HuH-7.5 (cell line): ENCODE results near the gene GOLGA7B.
"Not testable (repeated sequence)": the region's sequence is repeated elsewhere in the genome, so short reads cannot be mapped to it uniquely, and the experiment has no call there.

Source experiments
- DNase-seq: peaks from one replicate; pipeline ENCODE4 v3.0.0; 2011; ENCODE audit warnings: low spot score

GOLGA7B gene

DNA sequence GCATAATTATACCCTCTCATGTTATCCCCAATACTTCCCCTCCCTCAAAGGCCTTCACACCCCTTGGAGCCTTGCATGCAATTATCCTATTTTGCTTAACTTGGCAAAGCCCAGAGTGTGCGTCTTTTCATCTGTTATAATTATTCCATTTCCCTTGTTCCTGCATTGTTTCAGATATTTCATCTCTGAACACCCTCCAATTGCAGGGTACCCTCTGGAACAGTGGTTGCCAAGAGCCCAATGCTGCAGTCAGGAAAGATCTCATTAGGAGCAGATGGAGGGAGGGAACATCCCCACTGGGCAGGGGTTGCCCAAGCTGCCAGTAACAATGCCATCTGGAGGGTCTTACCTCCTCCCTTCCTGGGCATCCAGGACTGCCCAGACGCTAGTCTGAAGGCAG lies 18.4 kb upstream of the GOLGA7B start:
- DNase-seq: no peak

DNA sequence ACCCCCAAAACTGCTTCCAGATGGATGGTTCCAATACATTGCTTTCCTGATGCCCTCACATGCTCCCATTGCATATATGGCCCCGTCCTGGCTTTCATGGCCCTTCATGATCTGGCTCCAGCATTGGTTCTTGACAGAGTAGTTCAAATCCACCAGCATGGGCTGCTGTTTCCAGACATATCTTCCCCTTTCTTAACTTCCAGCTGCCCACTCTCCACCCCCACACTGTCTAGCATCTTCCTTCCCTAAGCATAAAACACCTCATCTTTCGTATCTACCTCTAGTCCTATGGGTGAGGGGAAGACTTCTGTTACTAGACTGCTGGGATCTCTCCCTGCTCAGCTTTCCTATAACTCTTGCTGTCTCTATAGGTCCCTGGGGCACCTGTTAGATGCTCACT lies 13.2 kb upstream of the GOLGA7B start:
- no peak for DNase-seq

DNA sequence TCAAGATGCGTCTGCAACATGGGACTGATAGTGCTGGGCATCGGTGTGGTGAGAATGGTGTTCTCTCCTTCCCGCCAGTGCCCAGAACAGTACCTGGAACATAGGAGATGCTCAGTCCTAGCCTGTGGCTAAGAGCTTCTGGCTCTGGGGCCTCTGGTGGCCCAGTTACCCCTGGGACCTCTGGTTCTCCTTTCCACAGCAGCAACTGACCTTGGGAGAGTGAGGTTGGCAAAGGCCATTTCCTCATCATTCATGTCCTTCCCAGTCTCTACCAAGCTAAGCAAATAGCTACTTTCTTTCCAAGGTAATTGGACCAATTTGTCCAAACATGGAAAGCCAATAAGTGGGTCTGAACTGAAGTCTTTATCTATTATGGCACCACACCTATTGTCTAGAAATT lies 11.6 kb upstream of the GOLGA7B start:
- no peak for DNase-seq

DNA sequence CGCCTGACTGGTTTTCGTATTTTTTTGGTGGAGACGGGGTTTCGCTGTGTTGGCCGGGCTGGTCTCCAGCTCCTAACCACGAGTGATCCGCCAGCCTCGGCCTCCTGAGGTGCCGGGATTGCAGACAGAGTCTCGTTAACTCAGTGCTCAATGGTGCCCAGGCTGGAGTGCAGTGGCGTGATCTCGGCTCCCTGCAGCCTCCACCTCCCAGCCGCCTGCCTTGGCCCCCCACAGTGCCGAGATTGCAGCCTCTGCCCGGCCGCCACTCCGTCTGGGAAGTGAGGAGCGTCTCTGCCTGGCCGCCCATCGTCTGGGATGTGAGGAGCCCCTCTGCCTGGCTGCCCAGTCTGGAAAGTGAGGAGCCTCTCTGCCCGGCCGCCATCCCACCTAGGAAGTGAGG lies 8.5 kb upstream of the GOLGA7B start:
- DNase-seq: not testable (repeated sequence)

DNA sequence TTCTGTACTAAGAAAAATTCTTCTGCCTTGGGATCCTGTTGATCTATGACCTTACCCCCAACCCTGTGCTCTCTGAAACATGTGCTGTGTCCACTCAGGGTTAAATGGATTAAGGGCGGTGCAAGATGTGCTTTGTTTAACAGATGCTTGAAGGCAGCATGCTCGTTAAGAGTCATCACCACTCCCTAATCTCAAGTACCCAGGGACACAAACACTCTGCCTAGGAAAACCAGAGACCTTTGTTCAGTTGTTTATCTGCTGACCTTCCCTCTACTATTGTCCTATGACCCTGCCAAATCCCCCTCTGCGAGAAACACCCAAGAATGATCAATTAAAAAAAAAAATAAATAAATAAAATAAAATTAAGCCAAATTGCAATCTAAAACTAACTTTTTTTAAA lies 7.5 kb upstream of the GOLGA7B start:
- DNase-seq: not testable (repeated sequence)

DNA sequence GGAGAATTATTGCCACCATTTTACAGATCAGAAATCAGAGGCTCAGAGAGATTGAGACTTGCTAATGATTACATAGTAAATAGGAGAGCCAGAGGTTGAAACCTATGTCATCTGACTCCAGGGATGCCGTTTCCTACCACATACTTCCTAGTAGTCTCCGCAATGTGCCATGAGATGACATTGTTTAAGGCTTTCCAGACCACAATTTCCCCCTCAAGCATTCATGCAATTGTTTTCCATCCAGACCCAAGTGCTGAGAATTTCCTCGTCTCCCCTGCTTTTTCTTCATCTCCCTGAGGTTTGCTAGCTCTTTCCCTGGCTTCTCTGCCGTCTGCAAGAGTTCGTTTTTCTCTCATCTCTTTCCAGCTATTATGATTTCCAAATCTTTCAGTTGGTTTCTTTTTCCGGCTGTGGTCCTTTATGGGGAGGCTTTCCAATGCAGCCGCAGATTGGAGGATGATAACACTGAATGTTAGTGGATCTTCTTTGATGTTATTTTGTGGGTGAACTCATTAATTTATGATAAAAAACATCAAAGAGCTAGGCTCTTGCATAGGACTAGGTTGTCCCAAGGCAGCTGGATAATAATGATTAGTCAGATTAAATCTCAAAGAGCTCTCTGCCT lies 6.9 kb upstream of the GOLGA7B start:
- DNase-seq: no peak

DNA sequence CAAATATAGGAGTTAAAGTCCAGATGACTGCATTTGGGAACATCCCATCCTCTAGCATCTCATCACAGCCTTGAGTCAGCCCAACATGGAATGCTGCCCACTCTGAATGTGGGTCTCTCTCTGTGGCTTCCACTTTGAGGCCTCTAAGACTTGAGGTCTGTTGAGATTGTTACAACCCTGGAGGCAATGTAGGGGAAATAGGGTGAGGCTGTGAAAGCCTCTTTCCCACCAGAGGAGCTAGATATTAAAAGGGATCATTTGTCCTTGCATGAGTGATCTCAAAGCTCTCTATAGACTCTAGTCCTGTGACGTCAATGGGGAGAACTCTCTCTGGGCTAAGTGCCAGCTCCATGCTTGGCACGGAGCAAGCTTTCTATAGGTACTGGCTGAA lies 6.4 kb upstream of the GOLGA7B start:
- no peak for DNase-seq

DNA sequence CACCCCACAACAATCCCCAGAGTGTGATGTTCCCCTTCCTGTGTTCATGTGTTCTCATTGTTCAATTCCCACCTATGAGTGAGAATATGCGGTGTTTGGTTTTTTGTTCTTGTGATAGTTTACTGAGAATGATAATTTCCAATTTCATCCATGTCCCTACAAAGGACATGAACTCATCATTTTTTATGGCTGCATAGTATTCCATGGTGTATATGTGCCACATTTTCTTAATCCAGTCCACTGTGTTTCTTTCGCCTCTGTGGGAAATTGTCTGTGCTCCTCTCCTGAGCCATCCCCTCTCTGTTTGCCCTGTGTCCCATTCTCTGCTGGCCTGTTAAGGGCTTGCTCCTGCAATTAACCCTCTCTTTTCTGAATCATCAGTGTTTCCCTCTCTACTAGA lies 5.7 kb upstream of the GOLGA7B start:
- DNase-seq: not testable (repeated sequence)

DNA sequence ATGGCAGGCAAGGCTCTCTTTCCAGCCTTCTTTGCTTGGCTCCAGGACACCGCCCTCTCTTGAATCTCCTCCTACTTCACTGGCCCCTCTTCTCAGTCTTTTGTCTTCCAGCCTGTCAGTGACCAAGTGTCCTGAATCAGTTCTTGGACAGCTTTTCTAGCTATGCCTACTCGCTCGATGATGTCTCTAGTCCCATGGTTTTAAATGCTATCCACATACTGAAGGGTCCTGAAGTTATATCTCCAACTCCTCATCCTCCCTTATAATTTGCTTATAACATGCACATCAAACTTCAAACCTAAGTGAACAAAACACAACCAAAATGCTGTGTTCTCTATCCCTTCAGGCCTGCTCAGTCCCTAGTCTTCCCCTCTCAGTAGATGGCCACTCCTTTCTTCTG lies 5.0 kb upstream of the GOLGA7B start:
- DNase-seq: no peak

DNA sequence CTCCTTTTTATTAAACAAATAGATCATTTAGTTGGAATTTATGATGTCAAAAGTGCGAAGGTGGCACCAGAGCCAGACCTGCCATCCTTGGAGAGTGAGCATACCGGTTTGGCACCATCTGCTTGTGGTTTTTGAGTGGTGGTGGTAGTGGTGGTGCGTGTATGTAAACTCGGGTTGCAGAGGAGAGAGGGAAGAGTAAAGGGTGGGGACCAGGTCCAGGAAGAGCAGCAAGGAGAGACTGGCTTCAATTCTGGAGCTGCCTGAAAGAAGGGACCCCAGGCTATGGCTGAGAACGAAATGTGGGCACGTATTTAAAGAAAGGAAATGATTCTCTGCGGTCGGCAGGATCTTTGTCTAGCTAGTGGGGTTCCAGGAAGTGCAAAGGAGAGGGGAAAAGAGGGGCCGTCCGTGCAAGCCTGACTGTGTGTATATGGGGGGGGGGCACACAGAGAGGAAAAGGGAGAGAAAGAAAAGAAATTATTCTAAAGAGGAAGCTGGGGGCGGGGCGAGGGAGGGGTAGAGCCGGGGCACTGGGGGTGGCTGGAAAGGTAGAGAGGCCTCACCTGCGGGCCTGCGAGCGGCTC lies 448 bp upstream of the GOLGA7B start:
- no peak for DNase-seq

DNA sequence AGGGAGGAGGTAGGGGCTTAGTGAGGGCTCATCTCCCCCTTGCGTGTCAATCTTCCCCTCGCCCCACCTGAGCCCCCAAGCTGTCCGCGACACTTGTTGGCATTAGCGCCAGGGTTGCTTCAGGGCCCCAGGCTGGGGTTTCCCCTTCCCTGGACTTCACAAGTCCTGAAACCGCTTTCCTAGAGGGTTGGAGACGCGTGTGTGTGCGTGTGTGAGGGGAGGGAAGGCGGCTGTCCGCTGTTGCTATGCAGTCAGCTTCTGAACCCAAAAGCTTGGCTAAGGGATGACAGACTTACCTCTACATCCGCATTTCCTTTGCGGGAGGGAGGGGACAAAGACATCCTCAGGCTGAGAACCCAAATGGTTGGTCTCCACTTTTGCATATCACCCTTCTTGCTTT lies 803 bp downstream of the GOLGA7B start:
- no peak for DNase-seq

DNA sequence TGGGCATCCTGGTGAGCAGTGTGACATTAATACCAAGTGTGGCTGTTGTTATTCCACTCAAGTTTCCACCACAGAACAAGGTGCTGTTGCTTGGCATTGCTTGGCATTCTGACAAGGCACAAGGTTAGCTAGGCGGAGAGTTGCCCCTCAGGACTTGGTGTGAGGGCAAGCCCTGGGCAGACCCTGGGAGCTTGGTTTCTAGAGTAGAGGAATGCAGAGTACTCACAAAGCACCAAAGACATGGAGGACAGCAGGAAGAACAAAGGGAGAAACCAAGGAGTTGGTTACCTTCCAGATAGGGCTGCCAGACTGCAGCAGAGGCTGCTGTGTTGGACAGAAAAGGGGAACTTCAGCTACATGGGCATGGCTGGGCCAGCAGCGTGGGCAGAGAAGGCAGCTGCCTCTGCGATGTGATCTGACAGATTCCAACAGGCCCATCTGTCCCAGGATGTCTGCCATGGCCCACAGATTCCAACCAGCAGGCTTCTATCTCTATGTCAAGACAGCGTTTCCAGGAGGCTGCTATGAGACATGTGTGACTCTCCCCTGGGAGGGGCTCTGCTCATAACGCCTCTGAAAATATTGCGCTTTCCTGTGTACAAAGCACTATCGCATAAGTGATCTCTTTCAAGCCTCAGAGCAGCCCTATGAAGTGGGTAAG lies 1.8 kb downstream of the GOLGA7B start:
- DNase-seq: no peak

DNA sequence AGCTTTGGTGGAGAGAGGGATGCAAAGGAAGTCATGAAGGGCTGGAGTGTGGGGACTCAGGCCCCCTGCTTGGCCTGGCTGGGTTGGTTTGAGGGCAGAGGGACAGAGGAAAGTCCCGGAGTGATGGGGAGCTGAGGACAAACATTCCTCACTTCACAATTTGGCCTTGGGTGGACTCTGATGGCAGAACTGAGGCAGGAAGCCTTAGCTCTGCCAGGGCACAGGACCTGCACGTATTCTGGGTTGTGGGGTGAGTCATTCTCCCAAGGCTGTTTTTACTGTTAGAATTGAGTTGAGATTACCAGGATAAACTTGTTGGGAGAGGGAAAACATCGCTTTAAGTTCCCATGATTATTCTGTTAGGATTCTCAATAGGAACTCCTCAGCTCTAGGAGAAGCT lies 2.6 kb downstream of the GOLGA7B start:
- DNase-seq: no peak

DNA sequence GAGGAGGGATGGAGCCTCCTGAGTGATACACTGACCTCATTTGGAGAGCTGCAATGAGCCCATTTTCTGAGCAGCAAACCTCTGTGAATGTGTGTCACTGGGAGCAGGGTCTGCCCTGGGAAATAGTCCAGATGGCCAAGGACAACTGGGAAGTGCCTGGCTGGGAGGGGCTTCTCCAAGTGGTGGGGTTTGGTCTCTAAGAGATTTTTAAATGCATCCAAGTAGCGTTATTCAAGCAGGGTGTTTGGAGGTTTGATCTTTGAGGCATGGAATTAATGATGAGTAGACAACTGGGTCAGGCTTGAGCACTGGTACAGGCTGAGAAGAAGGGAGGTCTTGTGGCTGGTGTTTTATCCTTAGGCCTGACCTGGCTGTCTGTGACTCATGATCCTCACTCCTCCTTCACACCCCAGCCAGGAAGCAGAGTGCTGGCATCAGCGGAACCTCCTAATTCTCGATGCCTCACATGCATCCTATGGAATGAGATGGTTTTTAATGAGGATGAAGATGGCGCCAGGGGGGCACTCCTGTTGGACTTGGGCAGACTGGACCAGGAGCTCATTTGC lies 3.3 kb downstream of the GOLGA7B start:
- no peak for DNase-seq

DNA sequence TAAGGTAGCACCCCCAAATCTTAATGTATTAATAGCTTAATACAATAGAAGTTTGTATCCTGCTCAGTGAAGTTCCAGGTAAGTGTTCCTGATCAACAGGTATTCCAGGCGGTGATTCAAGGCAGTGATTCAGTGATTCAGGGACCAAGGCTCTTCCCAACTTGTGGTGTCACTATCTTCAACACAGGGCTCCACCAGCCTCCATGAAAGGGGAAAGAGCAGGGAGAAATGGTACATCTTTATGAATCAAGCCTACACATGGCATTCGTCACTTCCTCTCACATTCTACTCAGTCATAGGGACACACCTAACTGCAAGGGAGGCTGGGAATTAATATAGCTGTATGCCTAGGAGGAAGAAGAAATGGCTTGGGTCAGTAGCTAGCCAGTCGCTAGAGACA lies 5.1 kb downstream of the GOLGA7B start:
- DNase-seq: no peak

DNA sequence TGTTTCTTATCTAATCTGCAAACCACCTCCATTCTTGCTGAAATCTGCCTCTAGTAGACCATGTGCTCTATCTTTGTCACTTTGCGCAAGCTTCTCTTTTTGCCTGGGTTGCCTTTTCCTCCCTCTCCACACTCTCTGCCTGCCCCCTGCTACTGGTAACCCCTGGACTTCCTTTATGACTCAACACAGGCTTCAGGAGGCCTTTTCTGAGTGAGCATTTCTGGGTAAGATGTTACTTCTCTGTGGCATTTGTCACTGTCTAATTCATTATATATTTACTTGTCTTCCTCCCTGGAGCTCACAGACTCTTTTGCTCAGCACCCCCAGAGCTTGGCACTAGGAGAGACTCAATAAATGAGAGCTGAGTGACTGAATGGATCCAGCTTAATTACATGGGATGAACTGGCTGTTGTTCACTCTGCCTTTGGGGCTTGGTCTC lies 8.4 kb downstream of the GOLGA7B start:
- no peak for DNase-seq

DNA sequence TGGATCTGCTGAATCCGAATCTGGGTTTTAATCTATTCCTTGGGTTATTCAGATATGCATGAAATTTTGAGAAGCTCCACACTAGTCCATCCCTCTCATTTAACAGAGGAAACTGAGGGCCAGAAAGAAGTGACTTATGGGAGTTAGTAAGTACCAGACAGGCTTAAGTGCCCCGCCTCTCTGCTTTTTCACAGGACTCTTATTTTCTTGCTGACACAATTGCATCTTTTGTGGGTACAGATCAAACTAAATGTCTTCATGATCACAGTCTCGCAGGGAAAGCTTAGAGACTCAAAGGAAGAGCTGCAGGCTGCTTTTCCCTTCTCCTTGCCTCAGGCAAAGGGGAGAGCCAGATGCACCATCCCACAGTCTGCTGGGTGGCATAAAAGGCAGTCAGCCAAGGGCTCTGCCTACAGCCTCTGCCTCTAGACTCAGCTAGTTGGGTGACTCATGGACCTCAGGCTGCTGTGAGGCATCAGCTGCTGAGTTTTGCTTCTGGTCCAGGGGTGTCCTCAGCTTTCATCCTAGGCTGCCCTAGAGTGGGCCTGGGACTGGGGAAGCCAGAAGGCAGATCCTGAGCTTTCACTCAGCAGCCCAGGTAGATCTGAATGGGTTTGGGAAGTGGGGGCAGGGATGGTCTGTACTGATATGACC lies 11.6 kb downstream of the GOLGA7B start:
- DNase-seq: no peak

DNA sequence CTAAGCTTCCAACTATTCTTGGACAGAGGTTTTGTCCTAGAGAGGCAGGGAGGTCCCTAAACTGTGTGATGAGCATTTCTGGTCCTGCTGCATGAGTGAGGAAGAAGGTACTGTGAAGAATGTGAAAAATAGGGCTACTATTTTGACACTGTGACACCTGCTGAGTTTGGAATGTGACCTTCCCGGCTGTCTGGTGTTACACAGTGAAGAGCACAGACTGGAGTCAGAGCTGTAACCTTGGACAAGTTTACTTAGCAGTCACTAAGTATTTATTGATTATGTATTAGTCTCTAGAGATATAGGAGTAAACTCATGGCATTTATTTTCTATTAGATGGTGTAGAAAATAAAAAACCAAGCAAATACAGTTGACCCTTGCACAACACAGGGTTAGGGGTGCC lies 12.3 kb downstream of the GOLGA7B start:
- DNase-seq: peak; percentile 74

DNA sequence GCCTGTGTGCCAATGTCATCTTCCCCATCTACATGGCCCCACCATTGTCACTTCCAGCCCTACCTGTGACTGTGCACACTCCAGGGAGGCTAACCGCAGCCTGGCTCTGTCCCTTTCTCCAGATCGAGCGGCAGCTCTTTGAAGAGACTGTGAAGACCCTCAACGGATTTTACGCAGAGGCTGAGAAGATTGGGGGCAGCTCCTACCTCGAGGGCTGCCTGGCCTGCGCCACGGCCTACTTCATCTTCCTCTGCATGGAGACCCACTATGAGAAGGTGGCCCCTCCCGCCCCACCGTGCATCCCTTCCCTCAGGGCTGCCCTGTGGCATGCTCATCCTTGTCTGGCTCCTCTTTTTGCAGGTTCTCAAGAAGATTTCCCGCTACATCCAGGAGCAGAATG lies 14.2 kb downstream of the GOLGA7B start:
- DNase-seq: no peak

DNA sequence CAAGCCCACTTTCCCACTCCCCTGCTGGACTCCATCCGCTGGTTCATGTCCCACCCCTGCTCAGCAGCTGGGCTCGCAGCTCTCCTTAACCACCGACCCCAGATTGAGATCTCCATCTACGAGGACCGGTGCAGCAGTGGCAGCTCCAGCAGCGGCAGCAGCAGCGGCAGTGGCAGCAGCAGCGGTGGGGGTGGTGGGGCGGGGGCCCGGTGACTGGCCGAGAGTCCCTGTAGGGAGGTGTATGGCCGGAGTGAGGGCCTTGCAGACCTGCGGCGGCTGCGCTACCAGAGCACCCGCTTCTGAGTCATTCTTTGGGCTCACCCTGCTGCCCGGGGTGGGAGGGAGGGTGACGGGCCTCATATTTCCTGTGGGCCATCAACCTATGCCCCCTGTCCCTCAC lies 15.8 kb downstream of the GOLGA7B start:
- DNase-seq: no peak

DNA sequence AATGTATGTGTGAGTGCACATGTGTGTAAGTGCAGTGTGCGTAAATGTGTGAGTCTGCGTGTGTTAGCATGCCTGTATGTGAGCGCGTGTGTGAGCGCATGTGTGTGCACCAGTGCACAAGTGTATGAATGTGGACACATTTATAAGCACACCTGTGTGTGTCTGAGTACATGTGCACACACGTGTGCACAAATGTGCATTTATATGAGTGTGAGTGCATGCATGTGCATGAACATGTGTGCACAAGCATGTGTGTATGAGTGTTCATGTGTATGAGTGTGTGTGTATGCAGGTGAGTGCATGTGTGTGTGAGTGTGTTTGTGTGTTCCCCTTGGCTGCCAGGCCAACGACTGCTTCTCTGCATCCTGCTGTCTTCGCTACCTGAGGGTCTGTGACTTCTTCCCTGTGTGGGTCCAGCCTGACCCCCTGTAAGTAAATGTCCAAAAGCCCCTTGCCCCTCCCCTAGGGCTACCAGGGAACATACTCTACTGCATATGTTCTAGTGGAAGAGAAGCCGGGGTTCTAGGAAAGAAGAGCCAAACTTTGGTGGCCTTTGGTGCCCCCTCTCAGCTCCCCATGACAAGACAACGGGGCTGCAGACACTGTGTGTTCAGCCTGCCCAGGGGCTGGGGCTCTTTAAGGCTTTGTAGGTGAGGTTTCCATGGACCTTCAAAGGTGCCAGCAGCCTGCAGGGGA lies 17.0 kb downstream of the GOLGA7B start:
- no peak for DNase-seq

DNA sequence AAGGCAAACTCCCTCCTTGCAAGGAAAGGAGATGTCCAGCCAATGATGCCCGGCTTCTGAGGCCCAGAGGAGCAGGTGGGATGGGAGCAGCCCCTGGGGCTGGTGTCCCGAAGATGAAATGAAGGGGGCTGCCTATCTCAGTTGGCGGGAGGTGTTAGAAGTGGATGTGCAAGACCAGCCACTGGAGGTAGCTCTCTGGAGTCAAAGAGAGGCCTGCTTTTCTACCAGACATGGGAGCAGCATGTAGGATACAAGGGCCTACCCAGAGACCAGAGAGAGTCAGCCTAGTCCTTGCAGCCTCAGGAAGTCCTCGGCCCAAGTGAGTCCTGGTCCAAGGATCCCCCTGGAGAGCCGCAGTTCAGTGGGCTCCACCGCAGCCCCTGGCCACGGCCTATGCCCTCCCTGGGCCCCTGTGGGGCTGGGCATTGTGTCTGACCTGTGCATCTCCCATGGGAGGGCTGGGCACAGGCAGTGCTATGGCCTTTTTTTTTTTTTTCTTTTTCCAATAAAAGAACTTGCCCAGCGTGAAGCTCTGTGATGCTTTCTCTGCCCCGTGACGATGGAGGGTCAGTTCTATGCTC lies 17.7 kb downstream of the GOLGA7B start:
- DNase-seq: no peak
